WTC11 (cell line): ENCODE results near the gene SMPDL3A. TPM values are rescaled to one million over a fixed set of nuclear protein-coding genes. Genes with fewer than 3 reads are reported as not detected.

ENCODE experiments used
- ATAC-seq: fragments of 200-7000 bp; cut with Tn5 transposase; 2 replicates; pipeline ENCODE4 v1.10.0; 2021; ENCODE audit warnings: mild to moderate bottlenecking, moderate library complexity
- CTCF ChIA-PET: fragments of 300-600 bp; sonication (Branson Sonifier 250); formaldehyde crosslinking; loops from one replicate; lab custom pipeline; 2021; ENCODE audit warnings: antibody characterized with exemption; lab: Charles Lee
- POLR2A ChIA-PET: fragments of 350-600 bp; sonication (Branson Sonifier 250); formaldehyde crosslinking; loops from one replicate; lab custom pipeline; 2021; ENCODE audit warnings: antibody characterized with exemption; lab: Charles Lee
- DNase-seq: peaks from one replicate; pipeline ENCODE4 v3.0.0; 2021; ENCODE audit warnings: low spot score
- H3K27ac Mint-ChIP-seq: 2 replicates; pipeline ENCODE4 v1.8.0; 2021; ENCODE audit warnings: mixed read lengths
- H3K27me3 Mint-ChIP-seq: 2 replicates; pipeline ENCODE4 v1.8.0; 2021; ENCODE audit warnings: low read depth, mild to moderate bottlenecking, moderate library complexity, mixed read lengths
- H3K36me3 Mint-ChIP-seq: 2 replicates; pipeline ENCODE4 v1.8.0; 2021; ENCODE audit warnings: mixed read lengths
- H3K4me1 Mint-ChIP-seq: 2 replicates; pipeline ENCODE4 v1.8.0; 2022; ENCODE audit warnings: mixed read lengths
- H3K4me3 Mint-ChIP-seq: 2 replicates; pipeline ENCODE4 v1.8.0; 2021; ENCODE audit warnings: mild to moderate bottlenecking, moderate library complexity, mixed read lengths
- H3K9me3 Mint-ChIP-seq: 2 replicates; pipeline ENCODE4 v1.8.0; 2021; ENCODE audit warnings: mixed read lengths
- AFF4 ChIP-seq: sonication (generic); formaldehyde crosslinking; IDR thresholded peaks from 2 replicates; pipeline ENCODE4 v1.8.1; 2023; ENCODE audit warnings: mild to moderate bottlenecking, missing genetic modification reagents, borderline replicate concordance
- ARID4B ChIP-seq: sonication (generic); formaldehyde crosslinking; IDR thresholded peaks from 2 replicates; pipeline ENCODE4 v1.8.0; 2023; ENCODE audit warnings: missing genetic modification reagents, mild to moderate bottlenecking, borderline replicate concordance
- ATF1 ChIP-seq: sonication (generic); formaldehyde crosslinking; IDR thresholded peaks from 2 replicates; pipeline ENCODE4 v1.8.1; 2023; ENCODE audit warnings: mild to moderate bottlenecking, moderate library complexity, missing genetic modification reagents
- ATF2 ChIP-seq: sonication (generic); formaldehyde crosslinking; IDR thresholded peaks from 2 replicates; pipeline ENCODE4 v1.8.1; 2022; ENCODE audit warnings: low read depth, missing genetic modification reagents, borderline replicate concordance
- CREB1 ChIP-seq: sonication (generic); formaldehyde crosslinking; IDR thresholded peaks from 2 replicates; pipeline ENCODE4 v1.8.0; 2023; ENCODE audit warnings: mild to moderate bottlenecking, missing genetic modification reagents
- CREM ChIP-seq: sonication (generic); formaldehyde crosslinking; IDR thresholded peaks from 2 replicates; pipeline ENCODE4 v1.8.1; 2022; ENCODE audit warnings: mild to moderate bottlenecking, missing genetic modification reagents, moderate library complexity
- EMX1 ChIP-seq: fragments of 250-450 bp; sonication (Bioruptor Pico); IDR thresholded peaks from 2 replicates; pipeline ENCODE4 v1.8.0; 2021; ENCODE audit warnings: mild to moderate bottlenecking
- ESRRA ChIP-seq: sonication (generic); formaldehyde crosslinking; IDR thresholded peaks from 2 replicates; pipeline ENCODE4 v1.8.1; 2022; ENCODE audit warnings: mild to moderate bottlenecking, missing genetic modification reagents, borderline replicate concordance
- FOXK1 ChIP-seq: sonication (generic); formaldehyde crosslinking; IDR thresholded peaks from 2 replicates; pipeline ENCODE4 v1.8.0; 2022; ENCODE audit warnings: mild to moderate bottlenecking, moderate library complexity, missing genetic modification reagents
- FOXP1 ChIP-seq: sonication (generic); formaldehyde crosslinking; IDR thresholded peaks from 2 replicates; pipeline ENCODE4 v1.8.0; 2022; ENCODE audit warnings: missing genetic modification reagents, mild to moderate bottlenecking, moderate library complexity, borderline replicate concordance
- HMGA2 ChIP-seq: fragments of 250-450 bp; sonication (Bioruptor Pico); IDR thresholded peaks from 2 replicates; pipeline ENCODE4 v1.4.0; 2021; ENCODE audit warnings: mild to moderate bottlenecking, moderate library complexity
- IRF1 ChIP-seq: sonication (generic); formaldehyde crosslinking; IDR thresholded peaks from 2 replicates; pipeline ENCODE4 v1.8.0; 2023; ENCODE audit warnings: missing genetic modification reagents
- NFATC4 ChIP-seq: fragments of 250-450 bp; sonication (Bioruptor Pico); IDR thresholded peaks from 2 replicates; pipeline ENCODE4 v1.9.0; 2021; ENCODE audit warnings: mild to moderate bottlenecking
- NR2C2 ChIP-seq: sonication (generic); formaldehyde crosslinking; IDR thresholded peaks from 2 replicates; pipeline ENCODE4 v1.8.0; 2022; ENCODE audit warnings: mild to moderate bottlenecking, missing genetic modification reagents
- RELA ChIP-seq: sonication (generic); formaldehyde crosslinking; IDR thresholded peaks from 2 replicates; pipeline ENCODE4 v1.8.1; 2022; ENCODE audit warnings: missing genetic modification reagents, mild to moderate bottlenecking, borderline replicate concordance
- ZNF232 ChIP-seq: sonication (generic); formaldehyde crosslinking; IDR thresholded peaks from 2 replicates; pipeline ENCODE4 v1.8.0; 2022; ENCODE audit warnings: mild to moderate bottlenecking, missing genetic modification reagents
- ZNF281 ChIP-seq: sonication (generic); formaldehyde crosslinking; IDR thresholded peaks from 2 replicates; pipeline ENCODE4 v1.8.0; 2023; ENCODE audit warnings: mild to moderate bottlenecking, missing genetic modification reagents
- ZSCAN18 ChIP-seq: fragments of 250-450 bp; sonication (Bioruptor Pico); IDR thresholded peaks from 2 replicates; pipeline ENCODE4 v2.1.2; 2022; ENCODE audit warnings: mild to moderate bottlenecking, moderate library complexity
- total RNA-seq: library from RNA; stranded (reverse); gene quantifications from 3 replicates; pipeline ENCODE4 v1.2.3, GENCODE V29; 2021

Gene SMPDL3A
- total RNA-seq, 1 experiment from 2014 or later: 2.1 TPM

GRCh38 chr6:122799140-122799745, 10.2 kb downstream of the SMPDL3A start:
- H3K4me3 Mint-ChIP-seq: no peak overlapping the region
- no peak overlapping the region for H3K27ac Mint-ChIP-seq
- TF ChIP-seq ARID4B (no peak), ATF1 (CRISPR knock-in tag) (no peak), EMX1 (CRISPR knock-in tag) (no peak), ZSCAN18 (CRISPR knock-in tag) (no peak), CREM (CRISPR knock-in tag) (no peak), FOXP1 (CRISPR knock-in tag) (no peak), ESRRA (CRISPR knock-in tag) (no peak), ZNF281 (CRISPR knock-in tag) (no peak), ZNF232 (CRISPR knock-in tag) (no peak), NR2C2 (CRISPR knock-in tag) (no peak), NFATC4 (CRISPR knock-in tag) (no peak), IRF1 (CRISPR knock-in tag) (no peak), ATF2 (no peak), RELA (CRISPR knock-in tag) (no peak), AFF4 (CRISPR knock-in tag) (no peak), HMGA2 (no peak), FOXK1 (CRISPR knock-in tag) (no peak), CREB1 (CRISPR knock-in tag) (no peak)
- H3K27me3 Mint-ChIP-seq: peaks cover 8% of the 10 kb centered on the region; the same call in 1 of the 2 replicates
- H3K9me3 Mint-ChIP-seq: no peaks in the 10 kb centered on the region
- no peaks in the 10 kb centered on the region for H3K36me3 Mint-ChIP-seq
- DNase-seq (no peak), ATAC-seq (no peak)
- POLR2A ChIA-PET: no interaction called here
- H3K4me1 Mint-ChIP-seq: peaks cover 11% of the 10 kb centered on the region
- CTCF ChIA-PET: interaction anchor here (1.1 kb wide), 1 partner anchor 10 kb away, joined by 4 read pairs; no protein-coding TSS in a partner anchor
